ENCODE measurements around the gene HOXB13.

The HOXB13 gene

GRCh38 chr17:48761114-48761513, 32.6 kb upstream of the HOXB13 start:
- DNase-seq (ENCODE audit: low read depth) = no peak
- H3K4me3 ChIP-seq (ENCODE audit: control insufficient read depth, low read depth, low read length) = no peak overlapping the region
- TF ChIP-seq CTCF (conservative IDR thresholded peaks at IDR 0.05; ENCODE audit: control insufficient read depth, insufficient read depth, low read depth, low read length) = no peak

GRCh38 chr17:48760411-48760810, 31.9 kb upstream of the HOXB13 start:
- no peak overlapping the region for H3K4me3 ChIP-seq (ENCODE audit: control insufficient read depth, low read depth, low read length)
- TF ChIP-seq CTCF (conservative IDR thresholded peaks at IDR 0.05; ENCODE audit: control insufficient read depth, insufficient read depth, low read depth, low read length) = no peak
- no peak for DNase-seq (ENCODE audit: low read depth)

- no peak for TF ChIP-seq CTCF (conservative IDR thresholded peaks at IDR 0.05; ENCODE audit: control insufficient read depth, insufficient read depth, low read depth, low read length)
- no peak for DNase-seq (ENCODE audit: low read depth)
- H3K4me3 ChIP-seq (ENCODE audit: control insufficient read depth, low read depth, low read length) = no peak overlapping the region
Measured at GRCh38 chr17:48759288-48759687, 30.7 kb upstream of the HOXB13 start.

- H3K4me3 ChIP-seq (ENCODE audit: control insufficient read depth, low read depth, low read length) = no peak overlapping the region
- no peak for DNase-seq (ENCODE audit: low read depth)
- no peak for TF ChIP-seq CTCF (conservative IDR thresholded peaks at IDR 0.05; ENCODE audit: control insufficient read depth, insufficient read depth, low read depth, low read length)
Measured at GRCh38 chr17:48757524-48757961, 29.0 kb upstream of the HOXB13 start.

- DNase-seq (ENCODE audit: low read depth) = no peak
- H3K4me3 ChIP-seq (ENCODE audit: control insufficient read depth, low read depth, low read length) = no peak overlapping the region
- TF ChIP-seq CTCF (conservative IDR thresholded peaks at IDR 0.05; ENCODE audit: control insufficient read depth, insufficient read depth, low read depth, low read length) = no peak
Measured at GRCh38 chr17:48756830-48757251, 28.3 kb upstream of the HOXB13 start.

GRCh38 chr17:48755356-48755755, 26.8 kb upstream of the HOXB13 start:
- H3K4me3 ChIP-seq (ENCODE audit: control insufficient read depth, low read depth, low read length) = no peak overlapping the region
- TF ChIP-seq CTCF (conservative IDR thresholded peaks at IDR 0.05; ENCODE audit: control insufficient read depth, insufficient read depth, low read depth, low read length) = no peak
- DNase-seq (ENCODE audit: low read depth) = no peak
